ENCODE results near the gene TCF7L2.
"Not testable (repeated sequence)": the region's sequence is repeated elsewhere in the genome, so short reads cannot be mapped to it uniquely, and the experiment has no call there.

The TCF7L2 gene

DNA sequence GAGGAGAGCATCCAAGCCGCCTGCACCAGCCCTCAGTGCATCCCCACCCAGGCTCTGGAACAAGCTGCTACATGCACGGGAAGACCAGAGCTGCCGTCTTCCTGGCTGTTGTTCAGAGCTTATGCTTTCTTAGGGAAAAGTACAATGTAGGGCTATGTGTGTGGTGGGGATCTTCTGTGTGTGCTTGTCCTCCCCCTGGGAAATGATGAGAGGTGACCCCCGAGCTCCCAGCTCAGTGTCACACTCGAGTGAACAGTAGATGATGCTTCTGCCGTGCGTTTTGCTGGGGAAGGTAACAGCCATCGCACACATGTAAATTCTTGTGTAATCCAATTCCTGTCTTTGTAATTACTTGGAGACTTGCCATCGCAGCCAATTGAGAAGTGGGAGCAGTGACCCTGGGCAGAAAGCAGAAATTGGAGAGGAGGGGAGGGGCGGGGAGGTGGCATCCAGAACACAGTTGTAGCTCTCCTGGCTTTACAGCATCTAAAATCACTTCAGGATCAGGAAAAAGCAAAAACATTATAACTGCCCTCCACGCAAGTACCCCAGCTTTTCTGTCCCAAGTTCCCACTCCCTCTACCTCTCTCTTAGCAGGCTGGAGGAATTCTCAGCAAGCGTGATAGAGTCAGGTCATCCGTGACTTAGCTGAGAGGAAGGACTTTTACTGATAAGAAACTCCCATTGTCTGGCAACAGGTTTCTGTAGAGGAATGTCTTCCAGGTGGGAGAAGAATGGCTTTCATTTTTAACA lies 149.6 kb downstream of the TCF7L2 start:
- DNase-seq: peak; percentile 81

DNA sequence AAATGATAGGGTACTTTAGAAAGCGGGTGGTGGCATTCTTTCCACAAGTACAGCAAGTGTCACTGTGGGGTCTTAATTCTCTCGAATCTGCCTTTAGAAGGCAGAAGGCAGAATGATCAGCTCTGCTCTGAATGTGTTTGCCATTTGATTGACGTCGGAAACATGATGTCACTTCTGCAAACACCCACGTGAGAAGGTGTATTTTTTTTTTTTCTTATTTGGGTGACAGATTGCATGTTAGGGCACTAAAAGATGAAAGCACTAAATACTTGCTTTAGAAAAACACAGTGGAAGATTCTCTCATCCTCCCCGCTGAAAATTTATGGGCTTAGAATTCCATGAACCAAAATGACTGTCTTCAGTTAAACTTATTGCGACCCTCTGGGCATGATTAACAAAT lies 150.2 kb downstream of the TCF7L2 start:
- DNase-seq: no peak

DNA sequence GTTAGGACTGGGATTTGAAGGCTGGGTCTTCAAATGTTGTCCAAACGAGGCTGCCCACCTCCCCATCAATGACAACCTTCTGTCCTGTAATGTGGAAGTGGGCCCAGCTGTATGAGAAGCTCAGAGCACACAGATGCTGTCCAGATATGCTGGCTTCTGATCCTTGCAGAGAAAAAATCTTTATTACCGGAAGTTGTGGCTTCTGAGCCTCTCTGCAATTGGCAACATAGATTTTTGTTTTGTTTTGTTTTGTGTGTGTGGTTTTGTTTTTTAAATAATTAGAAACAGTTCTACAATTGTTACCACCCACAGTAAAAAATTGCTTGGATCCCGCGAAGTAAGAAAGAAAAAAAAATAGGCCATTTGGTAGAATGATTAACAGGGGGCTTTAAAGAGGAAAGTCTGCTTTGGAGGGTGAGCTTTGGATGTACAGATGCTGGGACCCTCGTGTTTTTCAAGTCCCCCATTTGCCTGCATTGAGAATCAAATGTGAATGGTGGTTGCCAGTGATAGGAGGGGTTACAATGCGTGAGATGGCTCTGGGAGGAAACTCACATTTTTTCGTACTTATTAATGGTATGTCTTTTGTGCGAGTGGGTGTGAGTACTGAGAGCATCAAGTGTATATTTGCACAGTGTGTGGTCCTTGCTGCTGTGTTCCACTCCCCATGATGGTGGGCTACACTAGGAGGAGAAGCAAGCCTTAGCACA lies 153.2 kb downstream of the TCF7L2 start:
- no peak for DNase-seq

GRCh38 chr10:113104047-113104446 lies 154.0 kb downstream of the TCF7L2 start:
- DNase-seq: no peak

DNA sequence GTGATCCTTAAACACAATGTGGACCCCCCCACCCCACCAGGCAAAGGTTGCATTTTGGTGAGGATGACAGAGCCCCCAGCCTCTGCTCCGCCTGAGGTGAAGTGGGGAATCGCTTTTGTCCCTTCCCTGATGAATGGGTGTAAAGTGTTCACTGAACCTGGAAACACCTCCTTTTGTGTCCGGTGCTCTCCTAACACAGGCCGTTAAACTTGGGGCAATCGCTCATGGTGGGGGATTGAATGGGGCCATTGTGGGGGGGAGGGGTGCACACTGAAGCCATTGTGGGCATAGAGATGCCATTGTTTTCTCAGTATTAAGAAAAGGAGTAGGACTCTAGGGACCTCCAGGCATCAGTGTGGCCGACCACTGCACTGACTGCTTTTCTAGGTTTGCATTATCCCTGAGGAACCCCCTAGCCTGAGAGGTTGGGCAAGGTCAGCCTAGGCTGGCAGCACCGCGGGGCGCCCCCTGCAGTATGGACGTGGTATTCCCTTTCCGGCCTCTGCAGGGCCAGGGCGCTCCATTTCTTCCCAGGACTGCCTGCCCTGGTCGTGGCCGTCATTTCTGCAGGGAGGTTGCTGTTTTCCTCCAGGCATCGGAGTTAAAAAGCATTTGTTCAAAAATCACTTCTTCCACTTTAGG lies 158.3 kb downstream of the TCF7L2 start:
- DNase-seq: no peak

- DNase-seq: no peak
Measured at GRCh38 chr10:113108948-113109347, 158.9 kb downstream of the TCF7L2 start.

DNA sequence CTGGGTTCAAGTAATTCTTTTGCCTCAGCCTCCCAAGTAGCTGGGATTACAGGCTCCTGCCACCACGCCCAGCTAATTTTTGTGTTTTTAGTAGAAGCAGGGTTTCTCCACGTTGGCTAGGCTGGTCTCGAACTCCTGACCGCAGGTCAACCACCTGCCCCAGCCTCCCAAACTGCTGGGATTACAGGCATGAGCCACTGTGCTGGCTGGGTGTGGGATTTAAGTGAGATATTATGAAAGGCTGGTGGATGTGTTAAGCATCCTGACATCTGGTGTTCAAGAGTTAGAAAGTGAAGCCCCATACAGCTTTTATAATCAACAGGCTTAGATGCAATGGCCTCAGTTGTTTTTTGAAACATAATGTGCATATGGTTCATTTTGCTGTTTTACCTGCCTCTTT lies 159.4 kb downstream of the TCF7L2 start:
- not testable (repeated sequence) for DNase-seq

DNA sequence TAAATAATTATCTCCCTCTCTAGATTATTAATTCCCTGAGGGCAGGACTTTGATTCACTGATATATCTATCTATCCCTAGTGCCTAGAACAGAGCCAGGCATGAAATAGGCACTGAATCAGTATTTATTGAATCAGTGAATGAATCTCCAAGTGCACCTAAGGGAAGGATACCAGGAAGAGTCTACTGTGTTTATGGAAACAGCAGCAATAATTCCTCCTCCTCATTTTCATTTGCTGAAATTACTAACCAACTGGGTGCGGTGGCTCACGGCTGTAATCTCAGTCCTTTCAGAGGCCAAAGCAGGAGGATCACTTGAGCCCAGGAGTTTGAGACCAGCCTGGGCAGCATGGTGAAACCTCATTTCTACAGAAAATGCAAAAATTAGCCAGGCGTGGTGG lies 161.2 kb downstream of the TCF7L2 start:
- DNase-seq: no peak

- DNase-seq: peak; percentile 36
Measured at GRCh38 chr10:113111900-113112853, 162.1 kb downstream of the TCF7L2 start.

DNA sequence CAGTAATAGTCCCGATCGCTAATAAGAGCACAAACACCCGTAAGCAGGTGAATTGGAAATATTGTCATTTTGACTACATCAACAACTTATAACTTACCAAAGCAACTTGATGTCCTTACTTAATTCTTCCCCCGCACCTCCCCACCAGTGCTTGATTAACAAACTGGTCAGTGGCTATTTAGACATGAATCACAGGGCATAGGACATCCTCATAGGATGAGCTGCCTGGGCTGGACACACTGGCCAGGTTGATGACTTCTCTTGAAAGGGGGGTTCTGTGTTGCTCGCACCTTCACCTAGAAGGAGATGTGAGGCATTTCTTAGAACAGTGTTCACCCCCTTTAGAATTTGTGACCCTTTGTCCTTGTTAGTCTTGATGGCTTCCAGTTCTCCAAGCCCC lies 163.2 kb downstream of the TCF7L2 start:
- DNase-seq: no peak

DNA sequence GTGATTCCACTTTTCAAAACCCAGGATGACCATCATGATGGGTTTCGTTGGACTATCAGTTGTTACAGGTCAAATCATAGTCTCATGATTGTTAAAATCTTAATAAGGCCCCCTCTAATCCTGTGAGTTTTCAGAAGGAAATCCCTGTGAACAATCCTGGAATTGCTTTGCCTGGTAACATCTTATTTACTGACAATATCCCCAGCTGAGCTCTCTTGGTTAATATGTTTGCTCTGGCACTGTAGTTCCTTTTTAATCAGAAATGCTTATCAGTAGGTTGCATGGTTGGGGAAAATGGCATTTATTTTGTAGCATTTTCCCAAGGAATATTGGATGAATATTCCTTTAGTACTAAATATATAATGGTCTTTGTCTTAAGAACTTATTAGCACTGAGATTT lies 163.9 kb downstream of the TCF7L2 start:
- DNase-seq: no peak

GRCh38 chr10:113115556-113115955 lies 165.5 kb downstream of the TCF7L2 start:
- peak; percentile 67 for DNase-seq

DNA sequence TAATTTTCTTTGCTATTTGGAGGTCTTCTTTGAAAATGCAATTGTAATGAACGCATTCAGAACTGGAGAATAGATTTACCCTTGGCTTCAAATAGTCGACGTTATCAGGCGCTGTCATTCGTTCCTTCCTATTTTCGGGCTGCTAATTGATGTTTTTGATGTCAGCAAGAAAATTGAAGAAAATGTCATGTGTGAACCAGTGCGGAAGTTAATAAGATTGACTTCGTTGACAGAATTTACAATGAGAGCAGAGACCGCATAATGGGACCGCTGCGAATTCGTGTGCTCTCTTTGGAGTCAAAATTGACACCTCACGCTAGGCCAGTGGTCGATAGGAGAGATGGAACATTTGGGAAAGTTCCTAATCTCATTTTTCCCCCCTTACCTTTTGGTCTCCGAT lies 168.8 kb downstream of the TCF7L2 start:
- no peak for DNase-seq

GRCh38 chr10:113119801-113120200 lies 169.8 kb downstream of the TCF7L2 start:
- DNase-seq: no peak

GRCh38 chr10:113121153-113121552 lies 171.1 kb downstream of the TCF7L2 start:
- peak; percentile 20 for DNase-seq

DNA sequence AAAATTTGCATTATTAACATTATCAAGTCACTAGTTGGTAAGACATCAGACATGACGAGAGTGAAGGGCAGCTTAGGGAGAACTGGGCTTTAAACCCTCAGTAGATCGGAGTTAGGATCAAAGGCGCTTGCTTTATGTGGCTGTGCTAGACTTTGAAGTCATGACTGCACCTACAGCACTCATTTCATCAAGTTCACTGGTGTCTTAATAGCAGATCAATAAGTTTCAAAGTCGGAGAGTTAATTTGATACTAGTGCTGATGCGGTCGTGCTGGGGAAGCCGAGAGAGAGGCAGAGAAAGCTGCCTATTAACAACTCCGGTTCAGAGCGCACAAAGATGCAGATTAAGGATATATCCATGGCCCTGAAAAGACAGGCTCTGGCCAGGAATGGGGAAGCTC lies 172.9 kb downstream of the TCF7L2 start:
- no peak for DNase-seq

DNA sequence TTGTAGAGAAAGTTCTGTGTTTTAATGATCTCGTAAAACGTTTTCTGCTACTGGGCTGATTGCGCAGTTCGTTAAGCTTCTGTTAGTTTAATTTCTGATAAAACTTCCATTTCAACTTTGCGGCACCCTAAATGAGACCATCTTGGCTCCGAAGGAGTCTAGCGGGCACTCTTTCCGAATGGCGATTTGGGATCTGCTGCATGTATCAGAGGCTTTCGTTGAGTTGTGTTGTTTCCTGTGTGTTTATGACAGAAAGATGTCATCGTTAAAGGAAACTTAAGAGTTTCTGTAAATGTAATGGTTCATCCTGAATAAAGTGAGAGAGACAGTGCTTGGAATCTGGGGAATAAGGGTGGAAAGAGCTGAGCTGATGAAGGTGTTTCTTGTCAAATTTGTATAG lies 174.7 kb downstream of the TCF7L2 start:
- DNase-seq: no peak

DNA sequence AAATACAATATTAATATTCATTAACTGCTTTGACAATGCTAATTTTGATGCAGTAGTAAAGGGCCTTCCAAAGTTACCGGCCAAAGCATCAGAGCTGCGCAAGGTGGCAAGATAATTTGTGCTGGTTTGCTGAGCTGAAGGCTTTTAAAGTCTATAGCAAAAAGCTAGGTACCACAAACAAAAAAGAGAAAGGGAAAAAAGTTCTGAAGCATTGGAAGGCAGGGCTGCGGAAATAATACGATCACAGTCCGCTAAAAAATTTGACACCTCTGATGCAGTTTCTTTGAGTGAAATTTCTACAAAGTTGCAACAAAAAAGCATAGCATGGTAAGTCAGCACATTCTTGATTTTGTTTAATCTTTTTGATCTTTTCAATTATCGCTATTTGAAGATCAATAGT lies 175.6 kb downstream of the TCF7L2 start:
- no peak for DNase-seq

- DNase-seq: peak; percentile 83
Measured at GRCh38 chr10:113126229-113127201, 176.5 kb downstream of the TCF7L2 start.

- DNase-seq: no peak
Measured at GRCh38 chr10:113127261-113127900, 177.3 kb downstream of the TCF7L2 start.

GRCh38 chr10:113127901-113128283 lies 177.8 kb downstream of the TCF7L2 start:
- no peak for DNase-seq

Measured in NCI-H510A treated with DMSO at 0.1 percent for 48 hours (cell line).